Panc1 (cell line): ENCODE measurements around the gene ANO4. TPM values are rescaled to one million over a fixed set of nuclear protein-coding genes. Genes with fewer than 3 reads are reported as not detected.

Experiments used
- ATAC-seq: fragments of 200-7000 bp; cut with Tn5 transposase; 2 replicates; pipeline ENCODE4 v1.9.1; 2020; ENCODE audit warnings: mild to moderate bottlenecking, moderate library complexity
- BruUV-seq: library from RNA; stranded (reverse); fragments of 400-500 nt; replicated peaks from 2 replicates; lab custom pipeline; 2021; lab: Mats Ljungman, UMichigan
- CTCF ChIA-PET: fragments of 300-600 bp; sonication (Branson Sonifier 250); formaldehyde crosslinking; loops from one replicate; lab custom pipeline; 2022; ENCODE audit warnings: antibody characterized with exemption; lab: Charles Lee
- POLR2A ChIA-PET: fragments of 300-600 bp; sonication (Branson Sonifier 250); formaldehyde crosslinking; loops from one replicate; lab custom pipeline; 2022; ENCODE audit warnings: antibody characterized with exemption; lab: Charles Lee
- DNase-seq: peaks from one replicate; pipeline ENCODE4 v3.0.0-alpha.2; 2010; ENCODE audit warnings: low read depth, low spot score
- H3K27ac ChIP-seq: 2 replicates; pipeline ENCODE4 v1.5.1; 2011; ENCODE audit warnings: mild to moderate bottlenecking, low read length, inconsistent platforms
- H3K27me3 ChIP-seq: fragments of 200-500 bp; sonication (Bioruptor generic); 2 replicates; pipeline ENCODE4 v1.6.0; 2014; ENCODE audit warnings: low read length, inconsistent platforms; ENCODE audit not compliant: control insufficient read depth, insufficient read depth
- H3K36me3 ChIP-seq: fragments of 200-500 bp; sonication (Bioruptor generic); 2 replicates; pipeline ENCODE4 v1.5.1; 2014; ENCODE audit warnings: inconsistent platforms, mild to moderate bottlenecking, low read length, moderate library complexity; ENCODE audit not compliant: control insufficient read depth, insufficient read depth
- H3K4me1 ChIP-seq: 2 replicates; pipeline ENCODE4 v1.5.1; 2011; ENCODE audit warnings: inconsistent platforms, mild to moderate bottlenecking, low read length, moderate library complexity; ENCODE audit not compliant: control insufficient read depth, insufficient read depth
- H3K4me3 ChIP-seq, 2 experiments: 2 replicates each; pipeline ENCODE4 v1.5.1; 2011 to 2012; ENCODE audit warnings: low read depth in 2 of 2, low read length in 2 of 2, mild to moderate bottlenecking in 2 of 2, inconsistent platforms in 1 of 2, moderate library complexity in 1 of 2
- H3K9me3 ChIP-seq: fragments of 200-500 bp; sonication (Bioruptor generic); 2 replicates; pipeline ENCODE4 v1.5.1; 2014; ENCODE audit warnings: low read depth, mild to moderate bottlenecking, inconsistent platforms, low read length, moderate library complexity; ENCODE audit not compliant: control insufficient read depth, insufficient read depth
- CTCF ChIP-seq: fragments of 450-650 bp; IDR thresholded peaks from 2 replicates; pipeline ENCODE4 v1.5.1; 2017; ENCODE audit warnings: mild to moderate bottlenecking
- POLR2AphosphoS5 ChIP-seq: IDR thresholded peaks from 2 replicates; pipeline ENCODE4 v1.6.1; 2012; ENCODE audit warnings: mild to moderate bottlenecking, low read depth, low read length, moderate library complexity
- REST ChIP-seq, 2 experiments: IDR thresholded peaks; 2 replicates each; pipeline ENCODE4 v1.6.1; 2011 to 2012; ENCODE audit warnings: low read depth in 2 of 2, control low read depth in 1 of 2, low read length in 1 of 2, mild to moderate bottlenecking in 1 of 2, moderate library complexity in 1 of 2; ENCODE audit not compliant: insufficient read depth in 1 of 2
- SIN3A ChIP-seq: IDR thresholded peaks from 2 replicates; pipeline ENCODE4 v1.6.1; 2012; ENCODE audit warnings: low read depth, mild to moderate bottlenecking, low read length, moderate library complexity, borderline replicate concordance; ENCODE audit not compliant: insufficient read depth
- TCF7L2 ChIP-seq: IDR thresholded peaks from 2 replicates; pipeline ENCODE4 v1.6.1; 2011; ENCODE audit warnings: mild to moderate bottlenecking, low read depth, low read length, inconsistent platforms
- in situ Hi-C: cut with HindIII; loops from 2 replicates; pipeline ENCODE4 v1.10.0; 2016; ENCODE audit warnings: low sequenced_read_pairs, low pct_unique_long_range_greater_than_20kb
- intact Hi-C: fragments of 100-400 bp; cut with micrococcal nuclease; formaldehyde crosslinking; loops from one replicate; pipeline ENCODE4 v1.10.0; 2022; ENCODE audit not compliant: unreplicated experiment
- total RNA-seq: library from RNA; stranded (reverse); gene quantifications from one replicate; pipeline ENCODE4 v1.2.1, GENCODE V29; 2021; ENCODE audit not compliant: unreplicated experiment

ANO4 gene
- total RNA-seq, 1 experiment from 2014 or later: not detected

- POLR2A ChIA-PET: no interaction called here
- in situ Hi-C loops: no loop called here
- no peaks in the 10 kb centered on the region for H3K9me3 ChIP-seq
- no peak for DNase-seq
- no TSS peak for BruUV-seq
- CTCF ChIA-PET: no interaction called here
- intact Hi-C loops: no loop called here
- TF ChIP-seq REST (IDR thresholded peaks at IDR 0.05; ENCODE audit: insufficient read depth in 1 of 2, low read depth in 2 of 2, low read length in 1 of 2): no peak
- no peak for TF ChIP-seq POLR2AphosphoS5
- no peak for TF ChIP-seq SIN3A
- no peak for TF ChIP-seq TCF7L2
- TF ChIP-seq CTCF: no peak
- H3K4me1 ChIP-seq: no peaks in the 10 kb centered on the region
- no peak for ATAC-seq
- H3K27ac ChIP-seq: no peak overlapping the region
- H3K36me3 ChIP-seq: no peaks in the 10 kb centered on the region
- no peak overlapping the region for H3K4me3 ChIP-seq
- no peaks in the 10 kb centered on the region for H3K27me3 ChIP-seq
Measured at GRCh38 chr12:100857971-100858370, 63.4 kb downstream of the ANO4 start.

- Histone ChIP-seq H3K4me1 (no peaks in the 10 kb centered on the region), H3K36me3 (no peaks in the 10 kb centered on the region), H3K27ac (no peak overlapping the region), H3K27me3 (no peaks in the 10 kb centered on the region), H3K4me3 (no peak overlapping the region), H3K9me3 (no peaks in the 10 kb centered on the region)
- no TSS peak for BruUV-seq
- intact Hi-C loops (no loop called here), in situ Hi-C loops (no loop called here)
- ATAC-seq: no peak
- TF ChIP-seq SIN3A (no peak), CTCF (no peak), TCF7L2 (no peak), REST (IDR thresholded peaks at IDR 0.05; ENCODE audit: insufficient read depth in 1 of 2, low read depth in 2 of 2, low read length in 1 of 2) (no peak), POLR2AphosphoS5 (no peak)
- CTCF ChIA-PET: no interaction called here
- DNase-seq: no peak
- POLR2A ChIA-PET: no interaction called here
Measured at GRCh38 chr12:100858656-100859055, 64.1 kb downstream of the ANO4 start.
